Measurements from ENCODE around the gene CENPS. TPM values are rescaled to one million over a fixed set of nuclear protein-coding genes. Genes with fewer than 3 reads are reported as not detected.
"Not testable (repeated sequence)": the region's sequence is repeated elsewhere in the genome, so short reads cannot be mapped to it uniquely, and the experiment has no call there.

CENPS gene
- total and polyA plus RNA-seq, 2 donors (not counting 1 experiment from before 2014, with no cell fraction given), result 3.1 to 10.9 TPM

DNA sequence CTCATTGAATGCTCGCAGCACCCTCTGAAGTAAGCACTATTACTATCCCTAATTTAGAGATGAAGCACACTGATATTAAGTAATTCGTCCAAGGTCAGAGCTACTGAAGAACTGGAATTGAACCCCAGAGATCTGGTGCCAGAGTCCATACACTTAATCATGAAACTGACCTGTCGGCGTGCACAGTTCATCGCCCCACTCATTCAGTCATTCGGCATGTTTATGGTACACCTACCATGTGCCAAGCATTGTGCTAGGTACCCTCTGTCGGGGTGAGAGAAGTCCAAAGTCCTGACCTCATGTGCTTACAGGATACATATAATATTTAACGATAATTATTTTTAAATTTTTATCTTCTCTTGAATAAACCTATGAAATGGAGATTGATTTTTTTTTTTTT lies 5.6 kb upstream of the CENPS start:
- H3K36me3 ChIP-seq (replicated peaks in 1 of 2; ENCODE audit: control extremely low read depth in 1 of 2, control insufficient read depth in 1 of 2, extremely low read depth in 1 of 2, insufficient read depth in 2 of 2, low read length in 1 of 2), result peaks cover 0 to 12% of the 10 kb centered on the region in 2 experiments
- DNase-seq (no peak), ATAC-seq (ENCODE audit: low read depth) (no peak)
- H3K9ac ChIP-seq (ENCODE audit: low read length), result no peak overlapping the region
- CTCF ChIA-PET, result interaction anchor here (0.7 to 1.4 kb wide), 3 partner anchors 12 to 39 kb away, joined by 3 to 4 read pairs (median 3); no protein-coding TSS in a partner anchor
- no peaks in the 10 kb centered on the region for H4K20me1 ChIP-seq (ENCODE audit: control insufficient read depth, insufficient read depth, low read length, poor library complexity, severe bottlenecking)
- peaks cover 1 to 8% of the 10 kb centered on the region in 2 donors for H3K4me1 ChIP-seq (ENCODE audit: control insufficient read depth in 2 of 2, insufficient read depth in 2 of 2, low read length in 2 of 2)
- H3K79me2 ChIP-seq (ENCODE audit: control insufficient read depth, insufficient read depth, low read length), result no peaks in the 10 kb centered on the region
- no peak overlapping the region for H3K4me3 Mint-ChIP-seq
- intact Hi-C loops (cut with micrococcal nuclease), result no loop called here
- no peak overlapping the region for H3K4me2 ChIP-seq (replicated peaks; ENCODE audit: low read depth, low read length, poor library complexity, severe bottlenecking)
- no peaks in the 10 kb centered on the region for H3K27me3 ChIP-seq (replicated peaks in 1 of 4; ENCODE audit: control extremely low read depth in 1 of 4, control insufficient read depth in 3 of 4, insufficient read depth in 4 of 4, low read length in 3 of 4)
- POLR2A ChIA-PET, result no interaction called here
- no peaks in the 10 kb centered on the region for H3K27me3 Mint-ChIP-seq
- no peak overlapping the region for H3K27ac ChIP-seq (ENCODE audit: low read length in 2 of 2)
- no peak overlapping the region for H2AFZ ChIP-seq (ENCODE audit: insufficient read depth, low read depth, low read length, poor library complexity, severe bottlenecking)
- H3K9me3 ChIP-seq (ENCODE audit: control extremely low read depth in 1 of 3, control insufficient read depth in 2 of 3, insufficient read depth in 1 of 3, low read length in 2 of 3), result no peaks in the 10 kb centered on the region
- no peak for TF ChIP-seq EZH2 (IDR thresholded peaks at IDR 0.05; ENCODE audit: borderline replicate concordance, insufficient read depth, low read depth, low read length, poor library complexity, severe bottlenecking)
- TF ChIP-seq CTCF (IDR thresholded peaks at IDR 0.05), result no peak
- 95% methylated on average over 6 of the region's 8 CpGs for WGBS (ENCODE audit: insufficient coverage)
- no peak overlapping the region for H3K27ac Mint-ChIP-seq
- no peak overlapping the region for H3K4me3 ChIP-seq (ENCODE audit: control extremely low read depth in 1 of 5, extremely low read depth in 1 of 5, insufficient read depth in 1 of 5, low read depth in 2 of 5, low read length in 4 of 5)
- no peaks in the 10 kb centered on the region for H3K9me3 Mint-ChIP-seq (ENCODE audit: insufficient read depth)
- H3K4me1 Mint-ChIP-seq, result peaks cover 5% of the 10 kb centered on the region

DNA sequence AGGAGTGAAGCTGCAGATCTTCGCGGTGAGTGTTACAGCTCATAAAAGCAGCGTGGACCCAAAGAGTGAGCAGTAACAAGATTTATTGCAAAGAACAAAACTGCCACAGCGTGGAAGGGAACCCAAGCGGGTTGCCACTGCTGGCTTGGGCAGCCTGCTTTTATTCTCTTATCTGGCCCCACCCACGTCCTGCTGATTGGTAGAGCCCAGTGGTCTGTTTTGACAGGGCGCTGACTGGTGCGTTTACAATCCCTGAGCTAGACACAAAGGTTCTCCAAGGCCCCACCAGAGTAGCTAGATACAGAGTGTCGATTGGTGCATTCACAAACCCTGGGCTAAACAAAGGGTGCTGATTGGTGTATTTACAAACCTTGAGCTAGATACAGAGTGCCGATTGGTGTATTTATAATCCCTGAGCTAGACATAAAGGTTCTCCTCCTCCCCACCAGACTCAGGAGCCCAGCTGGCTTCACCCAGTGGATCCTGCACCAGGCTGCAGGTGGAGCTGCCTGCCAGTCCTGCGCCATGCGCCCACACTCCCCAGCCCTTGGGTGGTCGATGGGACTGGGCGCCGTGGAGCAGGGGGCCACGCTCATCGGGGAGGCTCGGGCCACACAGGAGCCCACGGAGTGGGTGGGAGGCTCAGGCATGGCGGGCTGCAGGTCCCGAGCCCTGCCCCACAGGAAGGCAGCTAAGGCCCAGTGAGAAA lies 4.3 kb upstream of the CENPS start:
- ATAC-seq (ENCODE audit: low read depth), result not testable (repeated sequence)

GRCh38 chr1:10426535-10426848 lies 3.7 kb upstream of the CENPS start:
- POLR2A ChIA-PET; DNase-seq; H3K79me2 ChIP-seq (ENCODE audit: control insufficient read depth, insufficient read depth, low read length); H4K20me1 ChIP-seq (ENCODE audit: control insufficient read depth, insufficient read depth, low read length, poor library complexity, severe bottlenecking); H2AFZ ChIP-seq (ENCODE audit: insufficient read depth, low read depth, low read length, poor library complexity, severe bottlenecking); intact Hi-C loops (cut with micrococcal nuclease); ATAC-seq (ENCODE audit: low read depth); H3K27ac Mint-ChIP-seq; H3K27ac ChIP-seq (ENCODE audit: low read length in 2 of 2); H3K27me3 ChIP-seq (replicated peaks in 1 of 4; ENCODE audit: control extremely low read depth in 1 of 4, control insufficient read depth in 3 of 4, insufficient read depth in 4 of 4, low read length in 3 of 4); H3K9ac ChIP-seq (ENCODE audit: low read length); H3K27me3 Mint-ChIP-seq; H3K9me3 Mint-ChIP-seq (ENCODE audit: insufficient read depth); H3K4me3 Mint-ChIP-seq; H3K36me3 ChIP-seq (replicated peaks in 1 of 2; ENCODE audit: control extremely low read depth in 1 of 2, control insufficient read depth in 1 of 2, extremely low read depth in 1 of 2, insufficient read depth in 2 of 2, low read length in 1 of 2); H3K4me3 ChIP-seq (ENCODE audit: control extremely low read depth in 1 of 5, extremely low read depth in 1 of 5, insufficient read depth in 1 of 5, low read depth in 2 of 5, low read length in 4 of 5); H3K9me3 ChIP-seq (ENCODE audit: control extremely low read depth in 1 of 3, control insufficient read depth in 2 of 3, insufficient read depth in 1 of 3, low read length in 2 of 3); H3K4me2 ChIP-seq (replicated peaks; ENCODE audit: low read depth, low read length, poor library complexity, severe bottlenecking): not testable (repeated sequence)
- 99% methylated on average over 14 of the region's 21 CpGs for WGBS (ENCODE audit: insufficient coverage)
- CTCF ChIA-PET, result interaction anchor here (0.8 kb wide), 1 partner anchor 212 kb away, joined by 3 read pairs; no protein-coding TSS in a partner anchor
- H3K4me1 ChIP-seq (ENCODE audit: control insufficient read depth in 2 of 2, insufficient read depth in 2 of 2, low read length in 2 of 2), result peaks cover 11 to 21% of the 10 kb centered on the region in 2 donors
- peaks cover 20% of the 10 kb centered on the region for H3K4me1 Mint-ChIP-seq

More for the DNA sequence above, 4.3 kb upstream of the CENPS start:
- H3K9ac ChIP-seq (ENCODE audit: low read length); H3K9me3 ChIP-seq (ENCODE audit: control extremely low read depth in 1 of 3, control insufficient read depth in 2 of 3, insufficient read depth in 1 of 3, low read length in 2 of 3); H3K79me2 ChIP-seq (ENCODE audit: control insufficient read depth, insufficient read depth, low read length); DNase-seq; H4K20me1 ChIP-seq (ENCODE audit: control insufficient read depth, insufficient read depth, low read length, poor library complexity, severe bottlenecking); H3K4me3 ChIP-seq (ENCODE audit: control extremely low read depth in 1 of 5, extremely low read depth in 1 of 5, insufficient read depth in 1 of 5, low read depth in 2 of 5, low read length in 4 of 5); H3K4me2 ChIP-seq (replicated peaks; ENCODE audit: low read depth, low read length, poor library complexity, severe bottlenecking); H3K36me3 ChIP-seq (replicated peaks in 1 of 2; ENCODE audit: control extremely low read depth in 1 of 2, control insufficient read depth in 1 of 2, extremely low read depth in 1 of 2, insufficient read depth in 2 of 2, low read length in 1 of 2); H3K9me3 Mint-ChIP-seq (ENCODE audit: insufficient read depth); H2AFZ ChIP-seq (ENCODE audit: insufficient read depth, low read depth, low read length, poor library complexity, severe bottlenecking); H3K27ac Mint-ChIP-seq; H3K27me3 ChIP-seq (replicated peaks in 1 of 4; ENCODE audit: control extremely low read depth in 1 of 4, control insufficient read depth in 3 of 4, insufficient read depth in 4 of 4, low read length in 3 of 4); H3K4me3 Mint-ChIP-seq; H3K27ac ChIP-seq (ENCODE audit: low read length in 2 of 2); intact Hi-C loops (cut with micrococcal nuclease); H3K27me3 Mint-ChIP-seq: not testable (repeated sequence)
- peaks cover 7 to 16% of the 10 kb centered on the region in 2 donors for H3K4me1 ChIP-seq (ENCODE audit: control insufficient read depth in 2 of 2, insufficient read depth in 2 of 2, low read length in 2 of 2)
- WGBS (ENCODE audit: insufficient coverage), result 97% methylated on average over 15 of the region's 21 CpGs
- ChIA-PET CTCF (interaction anchor here (0.8 to 1.4 kb wide), 4 partner anchors 11 to 929 kb away, joined by 3 to 5 read pairs (median 3); partner anchors contain the start of gene KIF1B), POLR2A (interaction anchor here (0.6 to 0.7 kb wide), 2 partner anchors 27 to 532 kb away, joined by 4 to 5 read pairs; partner anchors contain the start of gene PGD)
- H3K4me1 Mint-ChIP-seq, result peaks cover 15% of the 10 kb centered on the region

Data from B cell (primary cell).